ENCODE measurements around the gene TAAR8.

Gene TAAR8

DNA sequence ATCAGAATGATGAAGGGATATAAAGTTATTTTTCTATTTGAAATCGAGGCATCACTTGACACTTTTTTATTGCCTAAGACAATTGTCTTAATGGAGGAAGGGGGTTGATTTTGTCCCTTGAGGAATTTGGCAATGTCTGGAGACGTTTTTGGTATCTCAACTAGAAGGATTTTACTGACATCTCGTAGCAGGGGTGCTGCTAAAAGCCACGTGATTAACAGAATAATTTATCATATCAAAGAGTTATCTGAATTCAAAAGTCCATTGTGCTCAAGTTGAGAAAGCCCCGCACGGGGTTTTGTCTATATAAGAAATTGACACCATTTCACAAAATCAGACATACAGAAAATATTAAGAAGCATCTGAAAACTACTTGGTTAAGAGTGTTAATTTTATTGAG is 16.1 kb downstream of the TAAR8 start:
- TF ChIP-seq, protein P1, sequence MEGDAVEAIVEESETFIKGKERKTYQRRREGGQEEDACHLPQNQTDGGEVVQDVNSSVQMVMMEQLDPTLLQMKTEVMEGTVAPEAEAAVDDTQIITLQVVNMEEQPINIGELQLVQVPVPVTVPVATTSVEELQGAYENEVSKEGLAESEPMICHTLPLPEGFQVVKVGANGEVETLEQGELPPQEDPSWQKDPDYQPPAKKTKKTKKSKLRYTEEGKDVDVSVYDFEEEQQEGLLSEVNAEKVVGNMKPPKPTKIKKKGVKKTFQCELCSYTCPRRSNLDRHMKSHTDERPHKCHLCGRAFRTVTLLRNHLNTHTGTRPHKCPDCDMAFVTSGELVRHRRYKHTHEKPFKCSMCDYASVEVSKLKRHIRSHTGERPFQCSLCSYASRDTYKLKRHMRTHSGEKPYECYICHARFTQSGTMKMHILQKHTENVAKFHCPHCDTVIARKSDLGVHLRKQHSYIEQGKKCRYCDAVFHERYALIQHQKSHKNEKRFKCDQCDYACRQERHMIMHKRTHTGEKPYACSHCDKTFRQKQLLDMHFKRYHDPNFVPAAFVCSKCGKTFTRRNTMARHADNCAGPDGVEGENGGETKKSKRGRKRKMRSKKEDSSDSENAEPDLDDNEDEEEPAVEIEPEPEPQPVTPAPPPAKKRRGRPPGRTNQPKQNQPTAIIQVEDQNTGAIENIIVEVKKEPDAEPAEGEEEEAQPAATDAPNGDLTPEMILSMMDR (IDR thresholded peaks at IDR 0.05): no peak
- no peak overlapping the region for H3K27ac ChIP-seq
- H3K4me3 ChIP-seq: no peak overlapping the region
- no peak for DNase-seq (ENCODE audit: low spot score)

DNA sequence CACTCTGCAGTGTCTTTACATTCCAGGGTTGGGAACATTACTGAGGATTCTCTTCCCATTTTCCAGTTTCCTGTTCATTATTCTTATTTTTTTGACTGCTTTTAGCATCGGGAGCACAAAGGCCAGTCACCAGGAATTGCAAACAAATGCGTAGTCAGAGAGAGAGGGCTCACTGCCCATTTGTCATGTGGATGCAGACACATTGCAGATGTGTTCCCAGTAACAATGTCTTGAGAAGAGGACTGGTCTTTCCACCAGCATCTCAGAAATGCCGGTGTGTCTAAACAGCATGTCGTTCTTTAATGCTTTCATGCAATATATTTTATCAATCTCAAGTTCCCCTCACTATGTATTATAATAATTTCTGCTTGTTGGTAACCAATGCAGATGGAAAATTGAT is 16.7 kb downstream of the TAAR8 start:
- H3K4me3 ChIP-seq: no peak overlapping the region
- H3K27ac ChIP-seq: no peak overlapping the region
- TF ChIP-seq, protein P1 (IDR thresholded peaks at IDR 0.05): no peak
- DNase-seq (ENCODE audit: low spot score): no peak

DNA sequence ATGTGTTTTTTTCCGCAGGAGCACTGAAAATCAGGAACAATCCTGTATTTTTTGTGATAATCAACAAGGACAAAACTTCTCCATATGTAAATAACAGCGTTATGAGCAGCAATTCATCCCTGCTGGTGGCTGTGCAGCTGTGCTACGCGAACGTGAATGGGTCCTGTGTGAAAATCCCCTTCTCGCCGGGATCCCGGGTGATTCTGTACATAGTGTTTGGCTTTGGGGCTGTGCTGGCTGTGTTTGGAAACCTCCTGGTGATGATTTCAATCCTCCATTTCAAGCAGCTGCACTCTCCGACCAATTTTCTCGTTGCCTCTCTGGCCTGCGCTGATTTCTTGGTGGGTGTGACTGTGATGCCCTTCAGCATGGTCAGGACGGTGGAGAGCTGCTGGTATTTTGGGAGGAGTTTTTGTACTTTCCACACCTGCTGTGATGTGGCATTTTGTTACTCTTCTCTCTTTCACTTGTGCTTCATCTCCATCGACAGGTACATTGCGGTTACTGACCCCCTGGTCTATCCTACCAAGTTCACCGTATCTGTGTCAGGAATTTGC is 17.8 kb downstream of the TAAR8 start, which contains the start of gene TAAR6:
Gene TAAR6 (plus strand): TSS at position 102 of the 557 bp plus-strand sequence. CDS start 0 bp downstream, at position 102.
- no peak for DNase-seq (ENCODE audit: low spot score)
- Histone ChIP-seq H3K27ac (no peak within 1 kb of the TSS), H3K4me3 (no peak within 1 kb of the TSS)
- TF ChIP-seq, protein P1 (IDR thresholded peaks at IDR 0.05): no peak

DNA sequence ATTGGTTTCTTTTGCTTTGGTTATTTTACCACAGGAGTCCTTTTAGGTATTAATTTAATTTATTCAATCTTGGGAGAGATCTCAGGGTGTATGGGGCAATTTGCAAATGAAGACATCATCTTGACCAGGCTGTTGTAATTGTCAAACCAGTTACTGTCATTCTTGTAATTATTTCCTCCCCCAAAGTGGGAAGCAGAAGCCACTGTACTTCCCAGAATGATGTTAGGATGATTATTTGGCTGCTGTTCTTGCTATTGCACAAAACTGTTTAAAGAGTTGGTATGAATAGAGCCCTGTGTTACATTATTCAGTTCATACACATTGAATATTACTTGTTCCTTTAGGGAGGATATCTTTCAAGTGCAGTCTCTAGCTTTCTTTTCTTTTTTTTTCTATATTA is 19.3 kb downstream of the TAAR8 start:
- TF ChIP-seq, protein P1 (IDR thresholded peaks at IDR 0.05): no peak
- Histone ChIP-seq H3K4me3 (no peak overlapping the region), H3K27ac (no peak overlapping the region)
- no peak for DNase-seq (ENCODE audit: low spot score)

DNA sequence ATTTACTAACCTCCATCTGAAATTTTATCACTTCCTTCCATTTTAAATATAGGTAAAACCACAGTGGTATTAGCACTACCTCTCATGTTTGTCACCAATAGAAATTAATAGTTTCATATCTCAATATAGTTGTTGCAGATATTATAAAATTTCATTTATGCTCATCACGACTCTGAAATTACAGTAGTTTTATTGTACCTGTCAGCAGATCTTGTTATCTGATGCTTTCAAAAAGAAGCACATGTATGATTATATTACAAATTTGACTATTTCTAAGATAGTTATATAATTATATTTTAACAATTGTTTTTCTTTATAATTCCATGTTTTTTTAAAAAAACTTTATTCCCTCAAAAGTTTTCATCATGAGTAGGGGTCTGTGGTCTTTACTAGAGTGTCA is 32.2 kb downstream of the TAAR8 start:
- TF ChIP-seq, protein P1 (IDR thresholded peaks at IDR 0.05): no peak
- no peak overlapping the region for H3K4me3 ChIP-seq
- no peak overlapping the region for H3K27ac ChIP-seq
- DNase-seq (ENCODE audit: low spot score): no peak

DNA sequence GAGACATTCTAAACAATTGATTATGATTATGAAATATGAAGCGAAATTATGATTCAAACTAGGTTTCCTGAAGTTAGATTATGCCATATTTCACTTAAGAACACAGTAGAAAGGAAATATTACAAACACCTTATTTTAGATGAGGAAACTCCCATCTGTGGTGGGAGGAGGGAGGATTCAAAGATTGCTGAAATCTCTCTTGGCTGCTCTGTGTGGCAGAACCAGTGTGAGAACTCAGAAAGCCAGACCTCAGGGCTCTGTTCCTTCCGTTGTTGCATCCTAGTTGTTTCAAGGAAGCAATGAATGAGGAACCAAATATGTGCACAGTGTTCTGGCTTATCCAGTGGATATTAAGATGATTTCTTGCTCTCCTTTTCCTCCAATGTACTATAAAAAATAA is 35.0 kb downstream of the TAAR8 start:
- H3K4me3 ChIP-seq: no peak overlapping the region
- no peak for DNase-seq (ENCODE audit: low spot score)
- H3K27ac ChIP-seq: no peak overlapping the region
- TF ChIP-seq, protein P1 (IDR thresholded peaks at IDR 0.05): no peak

DNA sequence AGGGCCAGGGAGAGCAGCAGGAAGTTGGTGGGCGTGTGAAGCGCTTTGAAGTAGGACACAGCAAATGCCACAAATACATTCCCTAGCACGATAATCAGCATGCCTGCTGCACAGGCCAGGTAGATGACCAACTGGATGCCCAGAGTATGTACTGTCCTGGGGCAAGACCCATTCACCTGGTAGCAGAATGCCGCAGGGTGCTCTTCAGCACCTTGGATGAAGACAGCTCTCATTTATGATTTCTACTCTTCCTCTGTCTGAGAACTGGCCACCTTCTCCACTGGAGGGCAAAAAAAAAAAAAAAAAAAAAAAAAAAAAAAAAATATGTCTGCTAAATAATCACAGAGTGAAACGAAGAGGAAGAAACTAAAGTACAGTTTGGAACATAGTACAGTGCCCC is 37.0 kb downstream of the TAAR8 start, which contains the start of gene TAAR5:
Gene TAAR5 (minus strand): TSS at position 288 of the 400 bp plus-strand sequence. CDS start 55 bp downstream, at position 233.
- Histone ChIP-seq H3K4me3 (no peak within 1 kb of the TSS), H3K27ac (no peak within 1 kb of the TSS)
- no peak for DNase-seq (ENCODE audit: low spot score)
- TF ChIP-seq, protein P1 (IDR thresholded peaks at IDR 0.05): no peak
